HG02759 (cell line): ENCODE data around the gene TMEM45B.

Experiments used
- ATAC-seq: cut with Tn5 transposase; IDR thresholded peaks from one replicate; pipeline ENCODE4 v1.9.1; 2021; ENCODE audit warnings: mild to moderate bottlenecking, moderate library complexity; ENCODE audit not compliant: unreplicated experiment

Gene TMEM45B

GRCh38 chr11:129896062-129896461 is 80.4 kb downstream of the TMEM45B start:
- no peak for ATAC-seq

- no peak for ATAC-seq
Observed at GRCh38 chr11:129905402-129905801, 89.8 kb downstream of the TMEM45B start.
